Neural crest cell (in vitro differentiated cells): ENCODE measurements around the gene EPHA6. TPM values are rescaled to one million over a fixed set of nuclear protein-coding genes. Genes with fewer than 3 reads are reported as not detected.

ENCODE experiments used
- DNase-seq: peaks from one replicate; pipeline ENCODE4 v3.0.0; 2021; ENCODE audit warnings: low read depth, mixed read lengths, low spot score
- H3K27ac Mint-ChIP-seq: one replicate; pipeline ENCODE4 v1.8.0; 2021; ENCODE audit warnings: mild to moderate bottlenecking, mixed read lengths; ENCODE audit not compliant: unreplicated experiment
- H3K27me3 Mint-ChIP-seq: 2 replicates; pipeline ENCODE4 v1.8.0; 2021; ENCODE audit warnings: low read depth, mild to moderate bottlenecking, mixed read lengths
- H3K36me3 Mint-ChIP-seq: 2 replicates; pipeline ENCODE4 v1.8.0; 2021; ENCODE audit warnings: low read depth, mild to moderate bottlenecking, mixed read lengths
- H3K4me1 Mint-ChIP-seq: 2 replicates; pipeline ENCODE4 v1.8.0; 2021; ENCODE audit warnings: mixed read lengths
- H3K4me3 Mint-ChIP-seq: one replicate; pipeline ENCODE4 v1.8.0; 2021; ENCODE audit warnings: mild to moderate bottlenecking, mixed read lengths
- H3K9me3 Mint-ChIP-seq: 2 replicates; pipeline ENCODE4 v1.8.0; 2021; ENCODE audit warnings: mixed read lengths
- CTCF ChIP-seq: fragments of 200-600 bp; sonication (generic); conservative IDR thresholded peaks from 2 replicates; pipeline ENCODE4 v1.5.0; 2021; ENCODE audit warnings: antibody characterized with exemption, mild to moderate bottlenecking
- total RNA-seq: library from RNA; stranded (reverse); gene quantifications from 2 replicates; pipeline ENCODE4 v1.2.1, GENCODE V29; 2021

The EPHA6 gene
- total RNA-seq, 1 donor from 2014 or later, result 0.96 TPM

- peaks cover 4% of the 10 kb centered on the region for H3K4me1 Mint-ChIP-seq
- no peak overlapping the region for H3K4me3 Mint-ChIP-seq
- H3K27ac Mint-ChIP-seq, result no peak overlapping the region
- H3K36me3 Mint-ChIP-seq, result no peaks in the 10 kb centered on the region
- H3K27me3 Mint-ChIP-seq, result peaks cover 3% of the 10 kb centered on the region
- DNase-seq, result no peak
- H3K9me3 Mint-ChIP-seq, result no peaks in the 10 kb centered on the region
- TF ChIP-seq CTCF, result no peak
These were observed 927.6 kb downstream of the EPHA6 start for GRCh38 chr3:97742036-97742435.

- Mint-ChIP-seq H3K27me3 (no peaks in the 10 kb centered on the region), H3K9me3 (no peaks in the 10 kb centered on the region), H3K4me1 (peaks cover 9% of the 10 kb centered on the region), H3K27ac (no peak overlapping the region), H3K4me3 (no peak overlapping the region), H3K36me3 (no peaks in the 10 kb centered on the region)
- no peak for DNase-seq
- TF ChIP-seq CTCF, result no peak
These were observed 929.9 kb downstream of the EPHA6 start for GRCh38 chr3:97744289-97744688.

GRCh38 chr3:97763586-97764406 is 949.4 kb downstream of the EPHA6 start:
- Mint-ChIP-seq H3K36me3 (no peaks in the 10 kb centered on the region), H3K9me3 (no peaks in the 10 kb centered on the region), H3K27me3 (no peaks in the 10 kb centered on the region), H3K4me3 (peak overlapping the region; percentile 97), H3K27ac (peak overlapping the region; percentile 98), H3K4me1 (peaks cover 39% of the 10 kb centered on the region)
- no peak for DNase-seq
- no peak for TF ChIP-seq CTCF

GRCh38 chr3:97764407-97765238 is 950.2 kb downstream of the EPHA6 start, which contains the start of gene ARL6:
Gene ARL6 (plus strand): TSS chr3:97764758. CDS start chr3:97768108, 3,350 bp downstream.
- TF ChIP-seq CTCF, result no peak
- H3K9me3 Mint-ChIP-seq, result no peaks in the 10 kb centered on the region
- no peaks in the 10 kb centered on the region for H3K27me3 Mint-ChIP-seq
- DNase-seq, result peak; percentile 72
- H3K27ac Mint-ChIP-seq, result peak within 1 kb of the TSS; percentile 98
- H3K4me3 Mint-ChIP-seq, result peak within 1 kb of the TSS; percentile 97
- peaks cover 2% of the 10 kb centered on the region for H3K36me3 Mint-ChIP-seq
- peaks cover 39% of the 10 kb centered on the region for H3K4me1 Mint-ChIP-seq

GRCh38 chr3:97765336-97765735 is 950.9 kb downstream of the EPHA6 start:
- H3K9me3 Mint-ChIP-seq, result no peaks in the 10 kb centered on the region
- DNase-seq, result no peak
- TF ChIP-seq CTCF, result no peak
- H3K27me3 Mint-ChIP-seq, result no peaks in the 10 kb centered on the region
- peaks cover 39% of the 10 kb centered on the region for H3K4me1 Mint-ChIP-seq
- H3K27ac Mint-ChIP-seq, result no peak overlapping the region
- H3K4me3 Mint-ChIP-seq, result peak overlapping the region; percentile 97
- H3K36me3 Mint-ChIP-seq, result peaks cover 9% of the 10 kb centered on the region
